Midbrain (tissue), 1 donor: ENCODE results near the gene NANOG.
A peak's percentile ranks its signal among the peaks of the same experiment; 100 is the strongest.
"Not testable (repeated sequence)": the region's sequence is repeated elsewhere in the genome, so short reads cannot be mapped to it uniquely, and the experiment has no call there.

Source experiments
- DNase-seq: peaks from one replicate; lab custom pipeline; 2025; lab: John Stamatoyannopoulos, UW

The NANOG gene

GRCh38 chr12:7801460-7801859 is 12.3 kb downstream of the NANOG start:
- DNase-seq: no peak

- not testable (repeated sequence) for DNase-seq
Measured at GRCh38 chr12:7806319-7806718, 17.1 kb downstream of the NANOG start.

- DNase-seq: peak; percentile 61
Measured at GRCh38 chr12:7806863-7807487, 17.8 kb downstream of the NANOG start.

GRCh38 chr12:7825754-7826153 is 36.6 kb downstream of the NANOG start:
- not testable (repeated sequence) for DNase-seq

GRCh38 chr12:7829737-7830136 is 40.5 kb downstream of the NANOG start:
- DNase-seq: not testable (repeated sequence)

- DNase-seq: peak; percentile 7
Measured at GRCh38 chr12:7832059-7832696, 43.0 kb downstream of the NANOG start.

- not testable (repeated sequence) for DNase-seq
Measured at GRCh38 chr12:7833201-7833600, 44.0 kb downstream of the NANOG start.

- no peak for DNase-seq
Measured at GRCh38 chr12:7833831-7834230, 44.6 kb downstream of the NANOG start.

- no peak for DNase-seq
Measured at GRCh38 chr12:7834701-7835100, 45.5 kb downstream of the NANOG start.

- DNase-seq: no peak
Measured at GRCh38 chr12:7835116-7835515, 45.9 kb downstream of the NANOG start.

GRCh38 chr12:7835766-7836165 is 46.6 kb downstream of the NANOG start:
- DNase-seq: no peak

GRCh38 chr12:7837366-7837765 is 48.2 kb downstream of the NANOG start:
- DNase-seq: no peak

- DNase-seq: not testable (repeated sequence)
Measured at GRCh38 chr12:7839226-7839625, 50.0 kb downstream of the NANOG start.

- not testable (repeated sequence) for DNase-seq
Measured at GRCh38 chr12:7839848-7840247, 50.6 kb downstream of the NANOG start.

- DNase-seq: not testable (repeated sequence)
Measured at GRCh38 chr12:7842444-7842843, 53.2 kb downstream of the NANOG start.

GRCh38 chr12:7843149-7843548 is 53.9 kb downstream of the NANOG start:
- DNase-seq: not testable (repeated sequence)

GRCh38 chr12:7843583-7843982 is 54.4 kb downstream of the NANOG start:
- not testable (repeated sequence) for DNase-seq

- no peak for DNase-seq
Measured at GRCh38 chr12:7844116-7844515, 54.9 kb downstream of the NANOG start.

GRCh38 chr12:7847226-7848097 is 58.3 kb downstream of the NANOG start:
- DNase-seq: peak; percentile 9

- not testable (repeated sequence) for DNase-seq
Measured at GRCh38 chr12:7848098-7848422, 58.9 kb downstream of the NANOG start.
